ENCODE results near the gene YPEL2.
"Not testable (repeated sequence)": the region's sequence is repeated elsewhere in the genome, so short reads cannot be mapped to it uniquely, and the experiment has no call there.

The YPEL2 gene

DNA sequence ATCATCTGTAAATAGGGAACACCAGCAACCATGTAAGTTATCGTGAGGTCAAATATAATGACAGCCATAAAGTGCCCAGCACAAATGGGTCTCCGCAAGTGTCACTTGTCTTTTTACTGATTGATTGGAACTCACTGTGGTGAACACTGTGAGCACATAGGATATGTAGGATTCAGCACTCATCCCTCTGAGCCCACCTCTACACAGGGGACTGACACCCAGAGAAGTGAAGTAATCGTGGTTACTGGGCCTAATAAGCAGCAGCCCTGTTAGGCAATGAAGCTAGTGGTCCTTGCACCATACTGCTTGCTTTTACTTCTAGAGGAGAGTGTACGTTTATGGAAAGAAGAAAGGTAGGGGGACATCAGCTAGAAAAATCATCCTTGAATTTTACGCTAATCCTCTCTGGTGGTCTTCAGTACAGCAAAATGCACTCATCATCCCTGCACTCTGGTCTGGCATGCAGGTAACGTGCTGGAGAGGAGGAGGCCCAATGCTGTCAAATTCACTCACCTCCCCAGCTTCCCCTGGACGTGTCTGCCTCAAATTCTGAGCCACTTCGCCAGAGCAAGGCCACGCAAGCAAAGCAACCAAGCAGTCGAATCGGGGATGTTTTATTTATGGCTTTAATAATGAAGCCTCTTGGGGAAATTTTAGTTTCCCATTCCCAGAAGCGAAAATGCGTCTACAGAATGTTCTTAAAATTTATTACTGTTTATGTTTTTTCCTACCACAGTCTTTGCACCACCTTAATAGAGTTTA, 74.7 kb downstream of the YPEL2 start:
- Histone ChIP-seq H3K9me3 (no peaks in the 10 kb centered on the region), H3K4me3 (no peak overlapping the region), H3K27me3 (no peaks in the 10 kb centered on the region), H3K27ac (peak overlapping the region; percentile 63 to 66), H3K36me3 (peaks cover 17 to 44% (median 34%) of the 10 kb centered on the region in 3 donors), H3K4me1 (peaks cover 0 to 33% (median 20%) of the 10 kb centered on the region in 4 donors)
- intact Hi-C loops (cut with DNase I; ENCODE audit: low total_unique reads), result no loop called here
- TF ChIP-seq, protein P1, sequence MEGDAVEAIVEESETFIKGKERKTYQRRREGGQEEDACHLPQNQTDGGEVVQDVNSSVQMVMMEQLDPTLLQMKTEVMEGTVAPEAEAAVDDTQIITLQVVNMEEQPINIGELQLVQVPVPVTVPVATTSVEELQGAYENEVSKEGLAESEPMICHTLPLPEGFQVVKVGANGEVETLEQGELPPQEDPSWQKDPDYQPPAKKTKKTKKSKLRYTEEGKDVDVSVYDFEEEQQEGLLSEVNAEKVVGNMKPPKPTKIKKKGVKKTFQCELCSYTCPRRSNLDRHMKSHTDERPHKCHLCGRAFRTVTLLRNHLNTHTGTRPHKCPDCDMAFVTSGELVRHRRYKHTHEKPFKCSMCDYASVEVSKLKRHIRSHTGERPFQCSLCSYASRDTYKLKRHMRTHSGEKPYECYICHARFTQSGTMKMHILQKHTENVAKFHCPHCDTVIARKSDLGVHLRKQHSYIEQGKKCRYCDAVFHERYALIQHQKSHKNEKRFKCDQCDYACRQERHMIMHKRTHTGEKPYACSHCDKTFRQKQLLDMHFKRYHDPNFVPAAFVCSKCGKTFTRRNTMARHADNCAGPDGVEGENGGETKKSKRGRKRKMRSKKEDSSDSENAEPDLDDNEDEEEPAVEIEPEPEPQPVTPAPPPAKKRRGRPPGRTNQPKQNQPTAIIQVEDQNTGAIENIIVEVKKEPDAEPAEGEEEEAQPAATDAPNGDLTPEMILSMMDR (IDR thresholded peaks at IDR 0.05), result no peak
- no peak for DNase-seq

DNA sequence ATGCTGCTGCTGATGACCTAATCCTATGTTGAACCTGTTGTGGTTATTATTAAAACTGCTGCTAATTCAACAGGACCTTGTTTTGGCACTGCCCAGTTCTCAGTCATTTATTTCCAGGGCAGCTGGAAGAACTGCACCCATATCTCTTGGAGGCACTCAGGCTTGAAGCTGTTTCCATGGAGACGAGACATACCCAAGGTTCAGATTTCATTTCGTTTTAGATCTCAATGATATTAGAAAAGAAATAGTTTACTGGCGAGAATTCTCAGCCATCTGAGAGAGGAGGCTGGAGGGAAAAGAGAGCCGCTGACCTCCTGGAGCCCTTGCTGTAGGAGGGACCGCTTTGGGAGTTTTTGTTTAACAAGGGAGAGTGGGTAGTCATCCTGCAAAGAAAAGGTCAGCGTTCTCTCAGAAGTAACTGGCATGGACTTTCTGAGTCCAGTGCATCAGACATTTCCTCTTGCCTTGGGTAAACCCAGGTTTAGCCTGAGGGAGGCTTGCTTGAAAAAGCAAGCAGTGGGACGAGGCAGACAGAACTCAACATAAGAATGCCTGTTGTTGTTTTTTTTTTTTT, 75.4 kb downstream of the YPEL2 start:
- H3K4me3 ChIP-seq, result no peak overlapping the region
- H3K27ac ChIP-seq, result peak overlapping the region; percentile 63 to 66
- DNase-seq, result no peak
- peaks cover 10 to 44% (median 34%) of the 10 kb centered on the region in 3 donors for H3K36me3 ChIP-seq
- TF ChIP-seq, protein P1 (IDR thresholded peaks at IDR 0.05), result no peak
- intact Hi-C loops (cut with DNase I; ENCODE audit: low total_unique reads), result no loop called here
- peaks cover 0 to 28% (median 20%) of the 10 kb centered on the region in 4 donors for H3K4me1 ChIP-seq
- H3K9me3 ChIP-seq, result no peaks in the 10 kb centered on the region
- H3K27me3 ChIP-seq, result no peaks in the 10 kb centered on the region

DNA sequence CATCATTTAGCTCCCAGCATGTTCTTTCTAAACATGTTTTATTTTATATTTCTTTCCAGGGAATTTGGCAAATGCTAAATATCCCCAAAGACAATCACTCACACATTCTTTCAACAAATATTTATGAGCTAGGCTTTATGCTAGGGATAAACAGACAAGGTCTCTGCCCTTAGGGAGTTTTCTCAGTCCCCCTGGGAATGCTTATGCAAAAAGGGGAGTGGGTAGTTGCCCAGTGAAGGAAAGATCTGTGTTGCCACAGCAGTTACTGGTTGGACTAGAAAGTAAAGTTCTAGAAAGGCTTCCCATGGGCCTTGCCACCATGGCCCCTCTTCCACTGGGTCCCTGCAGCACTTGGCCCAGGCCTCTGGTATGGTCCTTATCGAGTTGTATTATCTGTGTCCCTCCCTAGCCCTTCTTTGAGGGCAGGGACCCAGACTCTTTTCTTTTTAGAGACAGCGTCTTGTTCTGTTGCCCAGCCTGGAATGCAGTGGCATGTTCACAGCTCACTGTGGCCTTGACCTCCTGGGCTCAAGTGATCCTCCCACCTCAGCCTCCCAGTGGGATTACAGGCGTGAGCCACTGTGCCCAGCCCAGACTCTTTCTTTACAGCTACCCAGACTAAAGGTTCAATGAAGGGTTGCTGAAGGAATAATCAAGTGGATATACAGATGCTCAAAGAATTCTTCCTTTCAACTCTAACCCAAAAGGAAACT, 78.0 kb downstream of the YPEL2 start:
- intact Hi-C loops (cut with DNase I; ENCODE audit: low total_unique reads), result no loop called here
- Histone ChIP-seq H3K27me3 (no peaks in the 10 kb centered on the region), H3K27ac (no peak overlapping the region), H3K9me3 (no peaks in the 10 kb centered on the region), H3K4me3 (no peak overlapping the region), H3K36me3 (peaks cover 9 to 18% (median 10%) of the 10 kb centered on the region in 3 donors), H3K4me1 (peaks cover 0 to 28% (median 20%) of the 10 kb centered on the region in 4 donors)
- TF ChIP-seq, protein P1 (IDR thresholded peaks at IDR 0.05), result no peak
- no peak for DNase-seq

DNA sequence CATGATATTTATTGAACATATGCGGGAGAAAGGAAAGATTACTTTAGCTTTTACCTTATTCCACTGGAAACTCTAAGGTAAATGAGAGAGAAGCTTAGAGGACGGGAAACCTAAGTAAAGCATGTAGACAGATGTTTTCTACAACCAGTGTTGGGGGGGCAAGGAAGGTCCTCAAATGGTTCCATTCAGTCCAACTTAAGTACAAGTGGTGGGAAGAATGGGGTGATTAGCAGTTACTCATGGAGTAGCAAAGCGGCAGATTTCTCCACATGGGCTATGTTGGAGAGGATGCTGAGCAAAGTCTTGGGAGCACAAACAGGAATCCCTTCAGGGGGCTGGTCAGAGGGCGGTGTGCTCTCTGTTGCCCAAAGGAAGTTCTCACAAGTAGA, 78.6 kb downstream of the YPEL2 start:
- Histone ChIP-seq H3K4me1 (peaks cover 0 to 28% (median 20%) of the 10 kb centered on the region in 4 donors), H3K27ac (no peak overlapping the region), H3K4me3 (no peak overlapping the region), H3K36me3 (peaks cover 5 to 14% (median 9%) of the 10 kb centered on the region in 3 donors), H3K27me3 (no peaks in the 10 kb centered on the region), H3K9me3 (no peaks in the 10 kb centered on the region)
- intact Hi-C loops (cut with DNase I; ENCODE audit: low total_unique reads), result no loop called here
- TF ChIP-seq, protein P1 (IDR thresholded peaks at IDR 0.05), result no peak
- no peak for DNase-seq

DNA sequence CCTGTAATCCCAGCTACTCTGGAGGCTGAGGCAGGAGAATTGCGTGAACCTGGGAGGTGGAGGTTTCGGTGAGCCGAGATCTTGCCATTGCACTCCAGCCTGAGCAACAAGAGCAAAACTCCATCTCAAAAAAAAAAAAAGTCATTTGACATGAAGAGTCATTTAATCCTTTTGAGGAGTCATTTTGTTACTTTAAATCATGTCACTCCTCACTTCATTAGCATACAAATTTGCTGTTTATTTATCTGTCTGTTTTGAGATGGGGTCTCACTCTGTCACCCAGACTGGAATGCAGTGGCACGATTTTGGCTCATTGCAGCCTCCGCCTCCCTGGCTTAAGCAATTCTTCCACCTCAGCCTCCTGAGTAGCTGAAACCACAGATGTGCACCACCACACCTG, 81.0 kb downstream of the YPEL2 start:
- H3K4me3 ChIP-seq, result not testable (repeated sequence)

More for the DNA sequence above, 81.0 kb downstream of the YPEL2 start:
- H3K27ac ChIP-seq; H3K4me1 ChIP-seq; DNase-seq; H3K27me3 ChIP-seq; H3K36me3 ChIP-seq; H3K9me3 ChIP-seq; intact Hi-C loops (cut with DNase I; ENCODE audit: low total_unique reads): not testable (repeated sequence)

All from tibial artery (tissue), 4 donors.